NCI-H2029 treated with DMSO at 0.1 percent for 48 hours (cell line): Measurements from ENCODE around the gene EEF2KMT.
"Not testable (repeated sequence)": the region's sequence is repeated elsewhere in the genome, so short reads cannot be mapped to it uniquely, and the experiment has no call there.

Experiments
- DNase-seq: peaks from one replicate; lab custom pipeline; 2025; lab: John Stamatoyannopoulos, UW

Gene EEF2KMT

GRCh38 chr16:5070431-5071186 lies 27.0 kb downstream of the EEF2KMT start:
- no peak for DNase-seq

- DNase-seq, result no peak
Measured at GRCh38 chr16:5069854-5070253, 27.7 kb downstream of the EEF2KMT start.

GRCh38 chr16:5069048-5069447 lies 28.5 kb downstream of the EEF2KMT start:
- DNase-seq, result no peak

GRCh38 chr16:5066511-5066910 lies 31.1 kb downstream of the EEF2KMT start:
- DNase-seq, result no peak

- no peak for DNase-seq
Measured at GRCh38 chr16:5065813-5066212, 31.8 kb downstream of the EEF2KMT start, which contains the start of gene C16orf89. TSS of gene C16orf89 (minus strand) at chr16:5065956. CDS start at chr16:5065908, 48 bp downstream.

GRCh38 chr16:5065326-5065725 lies 32.3 kb downstream of the EEF2KMT start:
- no peak for DNase-seq

GRCh38 chr16:5064915-5065314 lies 32.7 kb downstream of the EEF2KMT start:
- DNase-seq, result peak; percentile 7

GRCh38 chr16:5062790-5063765 lies 34.5 kb downstream of the EEF2KMT start:
- DNase-seq, result no peak

- no peak for DNase-seq
Measured at GRCh38 chr16:5062051-5062450, 35.5 kb downstream of the EEF2KMT start.

GRCh38 chr16:5060073-5060641 lies 37.4 kb downstream of the EEF2KMT start:
- DNase-seq, result no peak

GRCh38 chr16:5059386-5060072 lies 38.1 kb downstream of the EEF2KMT start:
- no peak for DNase-seq

GRCh38 chr16:5058476-5058875 lies 39.1 kb downstream of the EEF2KMT start:
- no peak for DNase-seq

GRCh38 chr16:5056352-5056751 lies 41.2 kb downstream of the EEF2KMT start:
- DNase-seq, result no peak

- DNase-seq, result no peak
Measured at GRCh38 chr16:5054876-5055865, 42.4 kb downstream of the EEF2KMT start.

GRCh38 chr16:5046914-5047313 lies 50.7 kb downstream of the EEF2KMT start:
- DNase-seq, result no peak

GRCh38 chr16:5045499-5046115 lies 52.0 kb downstream of the EEF2KMT start:
- no peak for DNase-seq

- not testable (repeated sequence) for DNase-seq
Measured at GRCh38 chr16:5044581-5044980, 53.0 kb downstream of the EEF2KMT start.

- no peak for DNase-seq
Measured at GRCh38 chr16:5044011-5044540, 53.5 kb downstream of the EEF2KMT start.

- DNase-seq, result no peak
Measured at GRCh38 chr16:5042574-5043171, 54.9 kb downstream of the EEF2KMT start.
